Gastroesophageal sphincter (tissue), 4 donors: ENCODE results near the gene DACT3. TPM values are rescaled to one million over a fixed set of nuclear protein-coding genes. Genes with fewer than 3 reads are reported as not detected.

Experiments
- ATAC-seq: fragments of 150-250 bp; one replicate; pipeline ENCODE4 v1.9.1; 2016; ENCODE audit warnings: mild to moderate bottlenecking, moderate library complexity
- H3K27ac ChIP-seq, 4 donors: fragments of 200-600 bp; sonication (generic) in 3 of 4; 1 replicate in 3 of 4; 2 replicates in 1 of 4; pipeline ENCODE4 v1.5.1; 2016 to 2019
- H3K27me3 ChIP-seq: fragments of 200-600 bp; sonication (generic); one replicate; pipeline ENCODE4 v1.5.1; 2019
- H3K36me3 ChIP-seq, 2 donors: fragments of 200-600 bp; sonication (generic); one replicate each; pipeline ENCODE4 v1.5.1; 2019; ENCODE audit warnings: control low read depth in 1 of 2
- H3K4me1 ChIP-seq, 3 donors: fragments of 200-600 bp; sonication (generic); 1 replicate in 2 of 3; 2 replicates in 1 of 3; pipeline ENCODE4 v1.5.1; 2016 to 2019; ENCODE audit warnings: control low read depth in 2 of 3
- H3K4me3 ChIP-seq, 2 donors: fragments of 200-600 bp; sonication (generic); one replicate each; pipeline ENCODE4 v1.5.1; 2019; ENCODE audit warnings: mild to moderate bottlenecking in 1 of 2, moderate library complexity in 1 of 2
- H3K9me3 ChIP-seq, 3 donors: fragments of 200-600 bp; sonication (generic); one replicate each; pipeline ENCODE4 v1.5.1; 2017 to 2019; ENCODE audit warnings: control low read depth in 2 of 3
- EP300 ChIP-seq: sonication (generic); formaldehyde crosslinking; IDR thresholded peaks from one replicate; pipeline ENCODE4 v1.6.1; 2017; ENCODE audit warnings: antibody characterized with exemption, mild to moderate bottlenecking
- POLR2A ChIP-seq, 2 donors: fragments of 450-650 bp; IDR thresholded peaks; one replicate each; pipeline ENCODE4 v1.6.1; 2017; ENCODE audit warnings: antibody characterized with exemption in 2 of 2, mild to moderate bottlenecking in 2 of 2, moderate library complexity in 1 of 2
- POLR2AphosphoS5 ChIP-seq: sonication (generic); formaldehyde crosslinking; IDR thresholded peaks from one replicate; pipeline ENCODE4 v1.6.1; 2017; ENCODE audit warnings: antibody characterized with exemption
- WGBS, 2 donors: methylation state at CpG; one replicate each; pipeline ENCODE4 v1.1.5; 2018; ENCODE audit warnings: low coverage in 1 of 2; 5-methylcytosine and 5-hydroxymethylcytosine counted together
- total RNA-seq, 4 donors: library from RNA; depleted of rRNA; stranded (reverse); fragments of >200 nt; gene quantifications; one replicate each; pipeline ENCODE4 v1.1.0, GENCODE V29; 2016
- TF ChIP-seq, protein P1 (sequence below), 4 experiments: fragments of 200-600 bp in 2 of 4; fragments of 450-650 bp in 2 of 4; sonication (generic) in 1 of 4; IDR thresholded peaks; one replicate each; pipeline ENCODE4 v1.5.1; 2017 to 2019; ENCODE audit warnings: antibody characterized with exemption in 4 of 4, mild to moderate bottlenecking in 2 of 4, moderate library complexity in 2 of 4

DACT3 gene
- total RNA-seq, 4 donors from 2014 or later = 42.9 to 105 (median 53.1) TPM

DNA sequence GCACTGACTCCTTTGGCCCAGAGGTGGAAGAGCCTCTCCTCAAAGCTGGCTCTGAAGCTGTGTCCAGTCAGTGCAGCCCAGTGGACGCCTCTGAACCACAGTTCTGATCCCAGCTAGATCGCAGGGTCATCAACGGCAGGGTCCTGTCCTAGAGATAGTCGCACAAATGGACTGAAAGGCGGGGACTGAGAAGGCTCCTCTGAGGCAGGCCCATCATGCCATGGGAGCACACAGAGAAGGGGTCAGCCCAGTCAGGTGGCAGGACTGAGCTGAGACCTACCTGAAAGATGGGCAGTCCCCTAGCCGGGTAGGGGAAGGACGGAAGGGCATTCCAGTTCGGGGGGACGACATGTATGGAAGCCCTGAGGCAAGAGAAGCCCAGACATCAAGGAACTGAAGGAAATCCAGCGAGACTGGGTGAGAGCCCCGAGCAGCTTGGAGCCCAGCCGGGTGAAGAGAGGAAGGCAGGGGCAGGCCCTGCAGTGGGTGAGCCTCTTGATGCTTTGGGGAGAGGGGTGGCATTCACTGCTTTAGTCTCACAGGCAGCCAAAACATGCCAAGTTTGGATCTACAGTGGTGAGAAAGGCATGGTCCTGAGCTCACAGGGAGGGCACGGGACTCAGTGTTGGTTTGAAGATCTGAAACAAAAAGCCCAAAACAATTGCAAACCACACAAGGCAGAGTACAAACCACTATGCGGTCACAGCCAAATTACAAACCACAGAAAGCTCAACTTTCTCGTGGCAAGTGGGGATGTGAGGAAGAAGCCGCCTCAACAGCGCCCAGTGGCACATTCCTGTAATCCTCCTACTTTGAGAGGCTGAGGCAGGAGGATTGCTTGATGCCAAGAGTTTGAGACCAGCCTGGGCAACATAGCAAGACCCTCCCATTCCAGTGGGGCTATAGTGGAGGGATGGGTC is 49.9 kb downstream of the DACT3 start:
- no peak overlapping the region for H3K4me3 ChIP-seq
- no peaks in the 10 kb centered on the region for H3K9me3 ChIP-seq
- no peak for ATAC-seq
- peaks cover 0 to 32% (median 0%) of the 10 kb centered on the region in 3 donors for H3K4me1 ChIP-seq
- no peak overlapping the region for H3K27ac ChIP-seq
- H3K36me3 ChIP-seq = peaks cover 0 to 44% of the 10 kb centered on the region in 2 donors
- TF ChIP-seq POLR2AphosphoS5 (no peak), EP300 (no peak), POLR2A (IDR thresholded peaks at IDR 0.05) (no peak)
- TF ChIP-seq, protein P1, sequence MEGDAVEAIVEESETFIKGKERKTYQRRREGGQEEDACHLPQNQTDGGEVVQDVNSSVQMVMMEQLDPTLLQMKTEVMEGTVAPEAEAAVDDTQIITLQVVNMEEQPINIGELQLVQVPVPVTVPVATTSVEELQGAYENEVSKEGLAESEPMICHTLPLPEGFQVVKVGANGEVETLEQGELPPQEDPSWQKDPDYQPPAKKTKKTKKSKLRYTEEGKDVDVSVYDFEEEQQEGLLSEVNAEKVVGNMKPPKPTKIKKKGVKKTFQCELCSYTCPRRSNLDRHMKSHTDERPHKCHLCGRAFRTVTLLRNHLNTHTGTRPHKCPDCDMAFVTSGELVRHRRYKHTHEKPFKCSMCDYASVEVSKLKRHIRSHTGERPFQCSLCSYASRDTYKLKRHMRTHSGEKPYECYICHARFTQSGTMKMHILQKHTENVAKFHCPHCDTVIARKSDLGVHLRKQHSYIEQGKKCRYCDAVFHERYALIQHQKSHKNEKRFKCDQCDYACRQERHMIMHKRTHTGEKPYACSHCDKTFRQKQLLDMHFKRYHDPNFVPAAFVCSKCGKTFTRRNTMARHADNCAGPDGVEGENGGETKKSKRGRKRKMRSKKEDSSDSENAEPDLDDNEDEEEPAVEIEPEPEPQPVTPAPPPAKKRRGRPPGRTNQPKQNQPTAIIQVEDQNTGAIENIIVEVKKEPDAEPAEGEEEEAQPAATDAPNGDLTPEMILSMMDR (IDR thresholded peaks at IDR 0.05) = no peak
- H3K27me3 ChIP-seq = no peaks in the 10 kb centered on the region
- 75 to 89% methylated on average over 3 to 10 of the region's 17 CpGs for WGBS, 2 donors

GRCh38 chr19:46610413-46610775 is 50.6 kb downstream of the DACT3 start:
- Histone ChIP-seq H3K4me3 (no peak overlapping the region), H3K9me3 (no peaks in the 10 kb centered on the region), H3K27me3 (no peaks in the 10 kb centered on the region), H3K36me3 (peaks cover 0 to 52% of the 10 kb centered on the region in 2 donors), H3K4me1 (peaks cover 0 to 39% (median 0%) of the 10 kb centered on the region in 3 donors), H3K27ac (no peak overlapping the region)
- TF ChIP-seq, protein P1 (IDR thresholded peaks at IDR 0.05) = no peak
- TF ChIP-seq POLR2AphosphoS5 (no peak), POLR2A (IDR thresholded peaks at IDR 0.05) (no peak), EP300 (no peak)
- no peak for ATAC-seq
- 44 to 57% methylated on average over 1 to 3 of the region's 5 CpGs for WGBS, 2 donors

DNA sequence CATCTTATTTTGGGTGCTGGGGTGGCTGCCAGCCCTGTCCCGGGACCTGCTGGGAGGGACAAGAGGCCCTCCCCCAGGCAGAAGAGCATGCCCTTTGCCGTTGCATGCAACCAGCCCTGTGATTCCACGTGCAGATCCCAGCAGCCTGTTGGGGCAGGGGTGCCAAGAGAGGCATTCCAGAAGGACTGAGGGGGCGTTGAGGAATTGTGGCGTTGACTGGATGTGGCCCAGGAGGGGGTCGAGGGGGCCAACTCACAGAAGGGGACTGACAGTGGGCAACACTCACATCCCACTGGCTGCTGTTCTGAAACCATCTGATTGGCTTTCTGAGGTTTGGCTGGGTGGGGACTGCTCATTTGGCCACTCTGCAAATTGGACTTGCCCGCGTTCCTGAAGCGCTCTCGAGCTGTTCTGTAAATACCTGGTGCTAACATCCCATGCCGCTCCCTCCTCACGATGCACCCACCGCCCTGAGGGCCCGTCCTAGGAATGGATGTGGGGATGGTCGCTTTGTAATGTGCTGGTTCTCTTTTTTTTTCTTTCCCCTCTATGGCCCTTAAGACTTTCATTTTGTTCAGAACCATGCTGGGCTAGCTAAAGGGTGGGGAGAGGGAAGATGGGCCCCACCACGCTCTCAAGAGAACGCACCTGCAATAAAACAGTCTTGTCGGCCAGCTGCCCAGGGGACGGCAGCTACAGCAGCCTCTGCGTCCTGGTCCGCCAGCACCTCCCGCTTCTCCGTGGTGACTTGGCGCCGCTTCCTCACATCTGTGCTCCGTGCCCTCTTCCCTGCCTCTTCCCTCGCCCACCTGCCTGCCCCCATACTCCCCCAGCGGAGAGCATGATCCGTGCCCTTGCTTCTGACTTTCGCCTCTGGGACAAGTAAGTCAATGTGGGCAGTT is 51.2 kb downstream of the DACT3 start:
- Histone ChIP-seq H3K27me3 (no peaks in the 10 kb centered on the region), H3K36me3 (peaks cover 0 to 53% of the 10 kb centered on the region in 2 donors), H3K27ac (no peak overlapping the region), H3K4me1 (peaks cover 0 to 44% (median 5%) of the 10 kb centered on the region in 3 donors), H3K4me3 (no peak overlapping the region), H3K9me3 (no peaks in the 10 kb centered on the region)
- whole genome bisulfite sequencing, 2 donors = 83 to 86% methylated on average over 11 to 23 of the region's 30 CpGs
- no peak for ATAC-seq
- no peak for TF ChIP-seq POLR2AphosphoS5
- no peak for TF ChIP-seq POLR2A (IDR thresholded peaks at IDR 0.05)
- TF ChIP-seq, protein P1 (IDR thresholded peaks at IDR 0.05) = no peak
- no peak for TF ChIP-seq EP300

DNA sequence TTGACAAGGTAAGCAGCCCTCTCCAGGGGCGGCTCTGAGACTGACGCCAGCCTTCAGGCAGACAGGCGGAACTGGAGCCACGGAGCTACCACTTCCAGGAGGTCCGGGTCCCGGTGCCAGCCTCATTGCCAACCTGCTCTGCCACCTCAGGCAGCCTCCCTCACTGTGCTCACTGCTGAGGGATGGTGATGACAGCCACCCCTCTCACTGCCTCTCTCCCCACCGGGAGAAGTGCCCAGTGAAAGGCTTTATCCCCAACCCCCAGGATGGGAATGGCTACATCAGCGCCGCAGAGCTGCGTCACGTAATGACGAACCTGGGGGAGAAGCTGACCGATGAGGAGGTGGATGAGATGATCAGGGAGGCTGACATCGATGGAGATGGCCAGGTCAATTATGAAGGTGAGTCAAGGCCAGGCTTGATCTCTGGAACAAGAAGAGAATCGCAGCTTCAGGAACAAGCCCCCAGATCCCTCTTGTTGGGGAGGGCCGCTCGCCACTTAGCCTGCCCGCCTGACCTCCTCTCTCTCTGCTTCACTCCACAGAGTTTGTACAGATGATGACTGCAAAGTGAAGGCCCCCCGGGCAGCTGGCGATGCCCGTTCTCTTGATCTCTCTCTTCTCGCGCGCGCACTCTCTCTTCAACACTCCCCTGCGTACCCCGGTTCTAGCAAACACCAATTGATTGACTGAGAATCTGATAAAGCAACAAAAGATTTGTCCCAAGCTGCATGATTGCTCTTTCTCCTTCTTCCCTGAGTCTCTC is 52.2 kb downstream of the DACT3 start:
- no peaks in the 10 kb centered on the region for H3K9me3 ChIP-seq
- ATAC-seq = no peak
- TF ChIP-seq EP300 = no peak
- no peak overlapping the region for H3K4me3 ChIP-seq
- peaks cover 0 to 53% of the 10 kb centered on the region in 2 donors for H3K36me3 ChIP-seq
- H3K27ac ChIP-seq = no peak overlapping the region
- 93 to 94% methylated on average over 3 to 20 of the region's 27 CpGs for WGBS, 2 donors
- H3K27me3 ChIP-seq = no peaks in the 10 kb centered on the region
- H3K4me1 ChIP-seq = peaks cover 0 to 44% (median 15%) of the 10 kb centered on the region in 3 donors

DNA sequence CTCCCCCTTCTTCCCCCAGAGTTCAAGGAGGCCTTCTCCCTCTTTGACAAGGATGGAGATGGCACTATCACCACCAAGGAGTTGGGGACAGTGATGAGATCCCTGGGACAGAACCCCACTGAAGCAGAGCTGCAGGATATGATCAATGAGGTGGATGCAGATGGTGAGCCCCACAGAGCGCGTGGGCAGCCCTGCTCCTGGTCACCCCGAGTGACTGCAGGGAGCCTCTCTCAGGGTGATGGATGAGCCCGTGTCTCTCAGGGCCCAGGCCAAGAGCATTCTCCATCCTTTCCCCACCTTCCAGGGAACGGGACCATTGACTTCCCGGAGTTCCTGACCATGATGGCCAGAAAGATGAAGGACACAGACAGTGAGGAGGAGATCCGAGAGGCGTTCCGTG is 52.8 kb downstream of the DACT3 start:
- TF ChIP-seq POLR2AphosphoS5 (no peak), EP300 (no peak), POLR2A (IDR thresholded peaks at IDR 0.05) (no peak)
- TF ChIP-seq, protein P1 (IDR thresholded peaks at IDR 0.05) = no peak
- no CpG with 5 or more reads among the region's 9 CpGs for WGBS, 2 donors
- no peak for ATAC-seq

More for the DNA sequence above, 52.8 kb downstream of the DACT3 start:
- peak overlapping the region in 1 of 4 donors; percentile 39 for H3K27ac ChIP-seq
- H3K27me3 ChIP-seq = no peaks in the 10 kb centered on the region
- H3K4me3 ChIP-seq = no peak overlapping the region
- peaks cover 0 to 49% (median 21%) of the 10 kb centered on the region in 3 donors for H3K4me1 ChIP-seq
- H3K36me3 ChIP-seq = peaks cover 0 to 53% of the 10 kb centered on the region in 2 donors
- H3K9me3 ChIP-seq = no peaks in the 10 kb centered on the region
